NCI-H1105 (cell line): Measurements from ENCODE around the gene CALB2.

Experiments used
- DNase-seq: peaks from one replicate; lab custom pipeline; 2025; lab: John Stamatoyannopoulos, UW

Gene CALB2

GRCh38 chr16:71426880-71427615 lies 68.5 kb downstream of the CALB2 start:
- no peak for DNase-seq

- no peak for DNase-seq
Observed at GRCh38 chr16:71428385-71428784, 69.9 kb downstream of the CALB2 start.

GRCh38 chr16:71428883-71429282 lies 70.4 kb downstream of the CALB2 start:
- DNase-seq, result no peak

- no peak for DNase-seq
Observed at GRCh38 chr16:71429581-71429980, 71.1 kb downstream of the CALB2 start.

- no peak for DNase-seq
Observed at GRCh38 chr16:71430744-71431143, 72.2 kb downstream of the CALB2 start.

- no peak for DNase-seq
Observed at GRCh38 chr16:71431176-71431575, 72.7 kb downstream of the CALB2 start.

- no peak for DNase-seq
Observed at GRCh38 chr16:71431991-71432390, 73.5 kb downstream of the CALB2 start.

- DNase-seq, result no peak
Observed at GRCh38 chr16:71432906-71433305, 74.4 kb downstream of the CALB2 start.

- DNase-seq, result no peak
Observed at GRCh38 chr16:71436473-71436872, 78.0 kb downstream of the CALB2 start.

GRCh38 chr16:71439523-71439922 lies 81.0 kb downstream of the CALB2 start:
- no peak for DNase-seq
